Measurements from ENCODE around the gene GGTA1. TPM values are rescaled to one million over a fixed set of nuclear protein-coding genes. Genes with fewer than 3 reads are reported as not detected.

Gene GGTA1
- total and polyA plus RNA-seq, 9 of the 15 experiments (the other 6 are each of a cell fraction or from before 2014, with no cell fraction given), result 0.04 to 0.15 TPM; not detected in 7

DNA sequence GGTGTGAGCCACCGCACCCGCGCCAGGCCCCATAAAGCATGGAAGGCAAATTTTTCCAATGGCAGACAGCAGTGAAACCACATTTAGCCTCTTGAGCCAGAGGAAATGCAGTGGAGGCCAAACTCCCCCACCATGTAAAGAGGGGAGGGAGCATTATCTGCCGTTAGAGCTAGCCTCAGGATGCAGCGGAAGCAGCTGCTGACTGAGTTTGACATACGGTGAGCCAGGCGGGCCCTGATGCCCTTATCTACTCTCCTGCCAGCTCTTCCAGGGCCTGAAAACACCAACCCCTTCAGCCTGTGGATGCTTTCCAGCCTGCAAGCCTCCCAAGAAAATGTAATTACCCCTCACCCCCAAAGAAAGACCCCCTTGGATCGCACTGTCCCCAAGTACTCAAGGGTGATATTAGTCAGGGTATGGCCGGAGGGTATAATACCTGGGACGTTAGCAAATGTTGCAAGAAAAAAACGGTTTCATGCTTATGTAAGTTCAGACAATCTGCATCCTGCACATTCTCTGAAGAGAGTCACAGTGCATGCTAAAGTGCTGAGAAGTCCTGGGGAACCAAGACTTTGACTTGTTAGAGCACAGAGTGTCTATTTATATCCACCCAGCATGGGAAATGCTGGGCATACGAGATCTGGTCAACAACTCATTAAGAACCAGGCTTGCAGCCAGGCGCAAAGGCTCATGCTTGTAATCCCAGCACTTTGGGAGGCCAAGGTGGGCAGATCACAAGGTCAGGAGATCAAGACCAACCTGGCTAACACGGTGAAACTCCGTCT is 11.3 kb upstream of the GGTA1 start:
- H4K20me1 ChIP-seq (replicated peaks; ENCODE audit: control insufficient read depth, insufficient read depth, low read length), result no peaks in the 10 kb centered on the region
- no peak for TF ChIP-seq ZKSCAN8 (CRISPR knock-in tag; IDR thresholded peaks at IDR 0.05)
- no peak for TF ChIP-seq ZNF785 (CRISPR knock-in tag; IDR thresholded peaks at IDR 0.05)
- no peak for TF ChIP-seq NFATC3 (IDR thresholded peaks at IDR 0.05)
- TF ChIP-seq, protein P1, sequence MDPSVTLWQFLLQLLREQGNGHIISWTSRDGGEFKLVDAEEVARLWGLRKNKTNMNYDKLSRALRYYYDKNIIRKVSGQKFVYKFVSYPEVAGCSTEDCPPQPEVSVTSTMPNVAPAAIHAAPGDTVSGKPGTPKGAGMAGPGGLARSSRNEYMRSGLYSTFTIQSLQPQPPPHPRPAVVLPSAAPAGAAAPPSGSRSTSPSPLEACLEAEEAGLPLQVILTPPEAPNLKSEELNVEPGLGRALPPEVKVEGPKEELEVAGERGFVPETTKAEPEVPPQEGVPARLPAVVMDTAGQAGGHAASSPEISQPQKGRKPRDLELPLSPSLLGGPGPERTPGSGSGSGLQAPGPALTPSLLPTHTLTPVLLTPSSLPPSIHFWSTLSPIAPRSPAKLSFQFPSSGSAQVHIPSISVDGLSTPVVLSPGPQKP (CRISPR knock-in tag; IDR thresholded peaks at IDR 0.05), result no peak
- no peak for TF ChIP-seq SAFB2 (IDR thresholded peaks at IDR 0.05; ENCODE audit: borderline replicate concordance, low read depth, low read length, severe bottlenecking)
- no peak for TF ChIP-seq BMI1 (IDR thresholded peaks at IDR 0.05; ENCODE audit: low read length)
- TF ChIP-seq, protein P2, sequence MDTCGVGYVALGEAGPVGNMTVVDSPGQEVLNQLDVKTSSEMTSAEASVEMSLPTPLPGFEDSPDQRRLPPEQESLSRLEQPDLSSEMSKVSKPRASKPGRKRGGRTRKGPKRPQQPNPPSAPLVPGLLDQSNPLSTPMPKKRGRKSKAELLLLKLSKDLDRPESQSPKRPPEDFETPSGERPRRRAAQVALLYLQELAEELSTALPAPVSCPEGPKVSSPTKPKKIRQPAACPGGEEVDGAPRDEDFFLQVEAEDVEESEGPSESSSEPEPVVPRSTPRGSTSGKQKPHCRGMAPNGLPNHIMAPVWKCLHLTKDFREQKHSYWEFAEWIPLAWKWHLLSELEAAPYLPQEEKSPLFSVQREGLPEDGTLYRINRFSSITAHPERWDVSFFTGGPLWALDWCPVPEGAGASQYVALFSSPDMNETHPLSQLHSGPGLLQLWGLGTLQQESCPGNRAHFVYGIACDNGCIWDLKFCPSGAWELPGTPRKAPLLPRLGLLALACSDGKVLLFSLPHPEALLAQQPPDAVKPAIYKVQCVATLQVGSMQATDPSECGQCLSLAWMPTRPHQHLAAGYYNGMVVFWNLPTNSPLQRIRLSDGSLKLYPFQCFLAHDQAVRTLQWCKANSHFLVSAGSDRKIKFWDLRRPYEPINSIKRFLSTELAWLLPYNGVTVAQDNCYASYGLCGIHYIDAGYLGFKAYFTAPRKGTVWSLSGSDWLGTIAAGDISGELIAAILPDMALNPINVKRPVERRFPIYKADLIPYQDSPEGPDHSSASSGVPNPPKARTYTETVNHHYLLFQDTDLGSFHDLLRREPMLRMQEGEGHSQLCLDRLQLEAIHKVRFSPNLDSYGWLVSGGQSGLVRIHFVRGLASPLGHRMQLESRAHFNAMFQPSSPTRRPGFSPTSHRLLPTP (IDR thresholded peaks at IDR 0.05; ENCODE audit: borderline replicate concordance, extremely low read depth, insufficient read length), result no peak
- peak; percentile 41 for TF ChIP-seq CBFA2T3 (IDR thresholded peaks at IDR 0.05)
- TF ChIP-seq, protein P3, sequence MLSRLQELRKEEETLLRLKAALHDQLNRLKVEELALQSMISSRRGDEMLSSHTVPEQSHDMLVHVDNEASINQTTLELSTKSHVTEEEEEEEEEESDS (CRISPR knock-in tag; IDR thresholded peaks at IDR 0.05), result no peak
- TF ChIP-seq ETV1 (tag; conservative IDR thresholded peaks at IDR 0.05; ENCODE audit: low read depth), result peak; percentile 54; the same call in 1 of the 2 replicates
- TF ChIP-seq ZNF444 (CRISPR knock-in tag; IDR thresholded peaks at IDR 0.05), result no peak
- no peak for TF ChIP-seq EHMT2 (IDR thresholded peaks at IDR 0.05)
- TF ChIP-seq CC2D1A (IDR thresholded peaks at IDR 0.05), result no peak
- TF ChIP-seq SP2 (IDR thresholded peaks at IDR 0.05; ENCODE audit: extremely low read depth, low read depth, low read length, poor library complexity, severe bottlenecking), result no peak
- TF ChIP-seq, protein P4, sequence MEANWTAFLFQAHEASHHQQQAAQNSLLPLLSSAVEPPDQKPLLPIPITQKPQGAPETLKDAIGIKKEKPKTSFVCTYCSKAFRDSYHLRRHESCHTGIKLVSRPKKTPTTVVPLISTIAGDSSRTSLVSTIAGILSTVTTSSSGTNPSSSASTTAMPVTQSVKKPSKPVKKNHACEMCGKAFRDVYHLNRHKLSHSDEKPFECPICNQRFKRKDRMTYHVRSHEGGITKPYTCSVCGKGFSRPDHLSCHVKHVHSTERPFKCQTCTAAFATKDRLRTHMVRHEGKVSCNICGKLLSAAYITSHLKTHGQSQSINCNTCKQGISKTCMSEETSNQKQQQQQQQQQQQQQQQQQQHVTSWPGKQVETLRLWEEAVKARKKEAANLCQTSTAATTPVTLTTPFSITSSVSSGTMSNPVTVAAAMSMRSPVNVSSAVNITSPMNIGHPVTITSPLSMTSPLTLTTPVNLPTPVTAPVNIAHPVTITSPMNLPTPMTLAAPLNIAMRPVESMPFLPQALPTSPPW (CRISPR knock-in tag; IDR thresholded peaks at IDR 0.05), result peak; percentile 52
- no peak for TF ChIP-seq NFRKB (IDR thresholded peaks at IDR 0.05; ENCODE audit: low read depth)
- no peak for TF ChIP-seq E2F3 (CRISPR knock-in tag; IDR thresholded peaks at IDR 0.05)
- TF ChIP-seq TAF7 (tag; IDR thresholded peaks at IDR 0.05), result no peak
- TF ChIP-seq KDM1A (IDR thresholded peaks at IDR 0.05), result no peak

More for the DNA sequence above, 11.3 kb upstream of the GGTA1 start:
- ChIA-PET POLR2A (no interaction called here), CTCF (ENCODE audit: low intra/inter-chr PET ratio) (no interaction called here)
- no TSS peak for BruUV-seq (replicated peaks)
- in situ Hi-C loops (cut with MboI) (no loop called here), intact Hi-C loops (cut with micrococcal nuclease) (no loop called here)
- Histone ChIP-seq H3K9ac (ENCODE audit: insufficient read depth in 1 of 2, low read depth in 2 of 2, low read length in 2 of 2) (no peak overlapping the region), H3K9me3 (replicated peaks; ENCODE audit: control insufficient read depth, insufficient read depth, low read depth, low read length) (no peaks in the 10 kb centered on the region), H3K9me1 (ENCODE audit: control insufficient read depth, insufficient read depth, low read length) (no peaks in the 10 kb centered on the region), H3K79me2 (ENCODE audit: control insufficient read depth, insufficient read depth, low read length) (no peaks in the 10 kb centered on the region), H3K27ac (ENCODE audit: extremely low read depth, low read depth, low read length) (no peak overlapping the region), H3K4me3 (no peak overlapping the region), H3K4me2 (ENCODE audit: insufficient read depth, low read length) (no peak overlapping the region), H3K4me1 (replicated peaks in 1 of 2; ENCODE audit: control insufficient read depth in 2 of 2, insufficient read depth in 2 of 2, low read length in 2 of 2) (no peaks in the 10 kb centered on the region), H2AFZ (ENCODE audit: low read depth, low read length) (no peak overlapping the region), H3K27me3 (ENCODE audit: control insufficient read depth in 2 of 2, insufficient read depth in 2 of 2, low read length in 2 of 2) (peaks cover 7 to 29% of the 10 kb centered on the region in 2 experiments; a peak in 4 of 5 replicates), H3K36me3 (ENCODE audit: control insufficient read depth, insufficient read depth, low read length) (no peaks in the 10 kb centered on the region)
- DNase-seq (ENCODE audit: extremely low read depth in 1 of 4, low spot score in 3 of 4) (peak in 1 of 4 experiments; percentile 17), FAIRE-seq (no peak), ATAC-seq (peak; percentile 45)
- WGBS (ENCODE audit: insufficient coverage, low coverage, missing lambda C conversion rate), result 13% methylated on average over 15 of the region's 15 CpGs
